Measurements from ENCODE around the gene FCHO1.

FCHO1 gene

GRCh38 chr19:17831419-17831888 is 80.2 kb downstream of the FCHO1 start:
- DNase-seq, result no peak

- DNase-seq, result no peak
These were observed 81.3 kb downstream of the FCHO1 start for GRCh38 chr19:17832443-17833208.

DNA sequence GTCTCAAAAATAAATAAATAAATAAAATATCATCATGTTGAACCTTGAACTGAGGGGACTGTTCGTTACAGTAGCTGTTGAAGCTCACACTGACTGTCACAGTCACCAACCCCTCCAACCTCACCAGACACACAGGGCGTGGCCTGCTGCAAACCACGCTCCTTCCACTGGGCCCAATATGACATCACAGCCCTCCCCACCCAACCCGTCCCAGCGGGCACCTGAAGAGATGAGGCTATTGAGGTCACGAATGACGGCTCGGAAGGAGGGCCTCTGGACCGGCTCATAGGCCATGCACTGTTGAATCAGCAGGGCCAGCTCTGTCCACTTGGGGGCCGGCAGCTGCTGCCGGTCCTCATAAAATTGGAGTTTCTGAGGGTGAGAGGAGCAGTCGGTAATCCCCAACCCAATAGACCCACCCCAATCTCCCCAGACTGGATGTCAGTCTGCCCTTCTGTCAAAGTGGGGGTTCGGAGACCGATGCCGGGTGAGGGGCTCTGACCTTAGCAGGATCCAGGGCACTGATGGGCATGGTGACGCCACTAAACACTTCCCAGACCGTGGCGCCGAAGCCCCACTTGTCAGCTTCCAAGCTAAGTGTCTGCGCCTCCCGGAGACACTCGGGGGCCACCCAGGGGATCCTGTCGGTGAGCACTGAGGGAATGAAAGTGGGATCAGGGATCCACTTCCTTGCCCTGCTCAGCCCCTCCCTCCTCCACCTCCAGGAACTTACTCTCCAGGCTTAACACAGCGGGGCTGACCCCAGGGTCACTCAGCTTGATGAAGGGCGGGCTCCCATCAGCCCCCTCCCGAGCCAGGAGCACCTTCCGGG is 83.3 kb downstream of the FCHO1 start:
- DNase-seq, result peak; percentile 39

DNA sequence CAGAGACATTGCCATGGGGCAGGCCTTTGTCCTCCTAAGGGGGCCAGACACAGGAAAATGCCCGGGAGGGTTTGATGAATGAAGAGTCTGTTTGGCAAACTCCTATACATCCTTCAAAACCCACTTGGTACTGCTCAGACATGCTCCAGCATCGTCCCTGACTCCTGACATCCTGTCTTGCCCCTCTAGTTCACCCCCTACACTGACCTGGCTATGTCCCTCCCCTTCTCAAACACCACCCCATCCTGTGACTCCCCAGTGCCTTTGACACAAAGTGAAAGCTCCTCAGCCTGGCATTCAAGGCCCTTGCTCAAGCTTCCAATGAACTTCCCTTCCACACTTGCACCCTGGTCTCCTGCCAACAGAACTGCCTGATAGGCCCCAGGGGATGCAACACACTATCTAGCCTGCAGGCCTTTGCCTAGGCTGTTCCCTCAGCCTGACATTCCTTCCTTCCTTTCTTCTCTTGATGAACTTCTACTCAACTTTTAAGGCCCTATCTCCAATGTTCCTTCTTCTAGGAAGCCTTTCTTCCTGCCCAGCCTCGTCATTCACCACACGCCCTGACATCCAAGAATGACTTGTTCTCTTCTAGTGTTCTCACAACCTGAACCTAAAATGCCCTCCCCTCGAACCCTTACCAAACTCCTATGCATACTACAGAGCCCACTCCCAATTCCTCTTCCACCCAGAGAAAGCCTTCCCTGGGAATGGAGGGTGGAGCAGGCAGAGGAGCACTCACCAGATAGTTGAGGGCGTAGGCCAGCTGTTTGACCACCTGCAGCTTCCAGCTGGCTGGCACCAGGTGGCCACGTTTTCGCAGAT is 84.1 kb downstream of the FCHO1 start:
- no peak for DNase-seq

DNA sequence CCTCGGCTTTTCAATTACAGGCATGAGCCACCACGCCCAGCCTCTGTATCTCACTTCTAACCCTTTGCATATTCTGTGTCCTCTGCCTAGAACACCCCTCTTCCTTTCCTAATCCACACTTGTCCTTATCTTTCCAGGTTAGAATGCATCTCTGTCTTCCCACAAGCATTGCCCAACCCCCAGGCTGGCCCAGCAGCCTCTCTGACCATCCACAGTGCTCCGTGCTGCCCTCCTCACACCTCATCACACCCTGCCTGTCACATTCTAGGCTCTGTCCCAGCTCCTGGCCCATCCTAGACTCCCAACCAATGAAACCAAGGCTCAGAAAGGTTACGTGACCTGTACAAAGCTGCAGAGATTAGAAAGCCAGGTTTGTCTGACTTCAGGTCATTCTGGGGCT is 85.3 kb downstream of the FCHO1 start:
- DNase-seq, result no peak

GRCh38 chr19:17837972-17838371 is 86.7 kb downstream of the FCHO1 start:
- DNase-seq, result no peak

Data from activated CD4-positive, alpha-beta T cell treated with anti-CD3 and anti-CD28 coated beads, Interleukin-10, Interleukin-2, amounts not matched to agents 100 ng/mL and 50 ng/mL, durations not matched to agents 16 hours and 8 hours (primary cell).